Uterine smooth muscle cell (primary cell): ENCODE measurements around the gene TST. TPM values are rescaled to one million over a fixed set of nuclear protein-coding genes. Genes with fewer than 3 reads are reported as not detected.

Source experiments
- total RNA-seq: library from RNA; depleted of rRNA; stranded (reverse); fragments of >200 nt; gene quantifications from 2 replicates; pipeline ENCODE4 v1.2.3, GENCODE V29; 2014

TST gene
- total RNA-seq, result 31.9 and 38.6 TPM in 2 replicates

DNA sequence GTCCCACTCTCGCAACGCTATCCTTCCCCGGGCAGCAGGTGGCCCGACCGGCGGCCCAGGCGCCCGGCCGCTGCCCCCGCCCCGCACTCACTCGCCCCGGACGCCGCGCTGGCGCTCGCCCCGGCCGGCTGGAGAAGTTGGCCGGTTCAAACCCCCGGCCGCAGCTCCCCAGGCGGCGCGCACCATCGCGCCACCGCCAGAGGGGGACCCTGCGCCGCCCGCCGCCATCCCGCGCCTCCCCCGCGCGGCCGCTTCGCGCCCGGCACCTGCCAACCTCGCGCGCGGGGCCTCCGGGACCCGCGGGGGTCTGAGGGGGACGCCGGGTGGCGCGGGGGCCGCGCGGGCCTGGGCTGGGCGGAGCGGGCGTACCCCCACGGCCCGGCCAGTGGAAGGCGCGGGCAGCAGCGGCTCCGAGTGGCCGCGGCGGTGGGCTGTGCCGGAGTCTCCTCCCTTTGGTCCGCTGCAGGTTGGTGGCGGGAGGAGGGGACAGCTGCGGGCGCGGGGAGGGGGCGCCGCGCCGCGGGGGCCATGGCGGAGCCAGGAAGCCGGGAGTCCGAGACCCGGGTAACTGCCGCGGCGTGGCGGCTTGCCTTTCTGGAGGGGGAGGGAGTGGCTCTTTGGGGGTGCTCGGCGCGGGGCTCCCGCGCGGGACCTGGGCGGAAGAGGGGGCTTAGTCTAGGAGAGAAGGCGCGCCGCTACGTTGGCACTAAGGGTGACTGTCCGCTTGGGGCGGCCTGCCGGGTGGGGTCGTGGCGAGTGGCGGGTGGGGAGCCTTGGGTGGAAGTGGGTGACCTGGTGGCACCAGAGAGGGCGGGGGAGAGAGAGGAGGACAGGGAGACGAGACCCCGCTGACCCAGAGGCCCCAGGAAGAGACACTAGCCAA is at the start of gene TST, which contains the start of gene MPST:
Gene TST (minus strand): TSS at position 139 of the 883 bp plus-strand sequence. CDS start 715 bp downstream, outside the sequence.
Gene MPST (plus strand): TSS at position 434 of the 883 bp plus-strand sequence. CDS start 95 bp downstream, at position 529.

DNA sequence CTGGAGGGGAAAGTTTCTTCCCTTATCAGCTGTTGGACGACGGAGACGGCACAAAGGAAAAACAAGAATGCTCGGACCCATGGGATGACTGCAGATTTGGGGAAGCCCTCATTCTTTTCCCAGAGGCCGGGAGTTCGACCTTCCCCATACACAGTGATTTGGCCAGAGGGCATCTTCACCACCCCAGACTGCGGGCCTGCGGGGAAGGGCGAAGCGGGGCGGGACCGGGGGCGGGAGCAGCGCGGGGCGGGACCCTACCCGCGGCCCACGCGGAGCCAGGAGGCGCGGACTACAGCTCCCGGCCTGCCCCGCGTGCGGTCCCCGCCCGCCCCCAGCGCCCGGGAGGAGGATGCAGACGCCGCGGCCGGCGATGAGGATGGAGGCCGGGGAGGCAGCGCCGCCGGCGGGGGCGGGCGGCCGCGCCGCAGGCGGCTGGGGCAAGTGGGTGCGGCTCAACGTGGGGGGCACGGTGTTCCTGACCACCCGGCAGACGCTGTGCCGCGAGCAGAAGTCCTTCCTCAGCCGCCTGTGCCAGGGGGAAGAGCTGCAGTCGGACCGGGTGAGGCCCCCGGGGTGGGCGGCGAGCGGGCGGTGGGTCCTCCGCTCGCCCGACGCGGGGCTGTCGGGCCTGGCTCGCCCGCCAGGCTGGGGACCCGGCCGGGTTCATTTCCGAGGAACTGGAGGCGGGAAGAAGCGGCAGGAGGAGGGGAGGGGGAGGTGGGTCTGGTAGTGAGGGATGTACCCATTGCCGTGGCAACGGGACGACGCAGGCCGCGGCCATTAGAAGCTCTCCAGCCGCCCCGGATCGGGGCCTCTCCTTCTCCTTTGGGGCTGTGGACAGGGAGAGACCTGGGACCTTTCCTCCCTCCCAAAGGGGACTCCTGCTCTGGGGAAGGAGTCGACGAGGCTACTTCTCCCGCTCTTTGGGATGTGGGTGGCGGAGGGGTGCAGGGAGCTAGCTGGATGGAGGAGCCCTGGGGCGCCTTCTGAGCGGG is 32.4 kb upstream of the TST start, which contains the start of gene KCTD17:
Gene KCTD17 (plus strand): TSS at position 352 of the 995 bp plus-strand sequence. CDS start 19 bp downstream, at position 371.

Other genes starting within 250 kb of the TST start
- 18.4 and 30.5 TPM in 2 replicates for gene IFT27, start 243.3 kb downstream of the TST start, total RNA-seq
- gene PVALB, start 202.4 kb downstream of the TST start, total RNA-seq, result not detected in 2 replicates
- gene NCF4, start 158.4 kb downstream of the TST start, total RNA-seq, result not detected in 2 replicates
- gene CSF2RB, start 105.8 kb downstream of the TST start, total RNA-seq, result under 0.01 TPM in 1 of 2 replicates, not detected in the other
- 47.5 and 62.5 TPM in 2 replicates for gene MPST, start 295 bp upstream of the TST start, total RNA-seq
- 30.5 and 40.8 TPM in 2 replicates for gene KCTD17, start 32.3 kb upstream of the TST start, total RNA-seq
- gene TMPRSS6, start 90.3 kb upstream of the TST start, total RNA-seq, result not detected in 2 replicates
- gene IL2RB, start 130.5 kb upstream of the TST start, total RNA-seq, result 0.11 and 0.25 TPM in 2 replicates
- gene C1QTNF6, start 168.8 kb upstream of the TST start, total RNA-seq, result 2.7 and 4.0 TPM in 2 replicates
- 0.12 and 0.33 TPM in 2 replicates for gene SSTR3, start 193.0 kb upstream of the TST start, total RNA-seq
- 4.0 and 7.7 TPM in 2 replicates for gene RAC2, start 224.8 kb upstream of the TST start, total RNA-seq